WERI-Rb-1 (cell line): Measurements from ENCODE around the gene TCAIM.

ENCODE experiments used
- DNase-seq: peaks from one replicate; pipeline ENCODE4 v3.0.0-alpha.2; 2020
- H3K27ac ChIP-seq: fragments of 250-450 bp; sonication (Bioruptor Pico); 2 replicates; pipeline ENCODE4 v1.5.1; 2020; ENCODE audit warnings: mild to moderate bottlenecking, moderate library complexity
- H3K27me3 ChIP-seq: fragments of 250-450 bp; sonication (Bioruptor Pico); 2 replicates; pipeline ENCODE4 v1.5.1; 2021; ENCODE audit warnings: mild to moderate bottlenecking, low read depth, moderate library complexity; ENCODE audit not compliant: insufficient read depth, severe bottlenecking
- H3K36me3 ChIP-seq: fragments of 250-450 bp; sonication (Bioruptor Pico); 2 replicates; pipeline ENCODE4 v1.5.1; 2020; ENCODE audit warnings: mild to moderate bottlenecking, moderate library complexity
- H3K4me3 ChIP-seq: 2 replicates; pipeline ENCODE4 v1.5.1; 2011; ENCODE audit warnings: low read depth, mild to moderate bottlenecking, control low read depth, low read length
- H3K9me3 ChIP-seq: fragments of 250-450 bp; sonication (Bioruptor Pico); 2 replicates; pipeline ENCODE4 v1.5.1; 2021; ENCODE audit warnings: mild to moderate bottlenecking, moderate library complexity; ENCODE audit not compliant: severe bottlenecking
- CTCF ChIP-seq: IDR thresholded peaks from 2 replicates; pipeline ENCODE4 v1.5.1; 2011; ENCODE audit warnings: low read depth, mild to moderate bottlenecking, control low read depth, inconsistent platforms, low read length

TCAIM gene

GRCh38 chr3:44365952-44366351 lies 27.4 kb downstream of the TCAIM start:
- no peaks in the 10 kb centered on the region for H3K27me3 ChIP-seq
- no peaks in the 10 kb centered on the region for H3K36me3 ChIP-seq
- H3K9me3 ChIP-seq, result no peaks in the 10 kb centered on the region
- H3K4me3 ChIP-seq, result no peak overlapping the region
- no peak for DNase-seq
- no peak for TF ChIP-seq CTCF
- H3K27ac ChIP-seq, result no peak overlapping the region

- no peaks in the 10 kb centered on the region for H3K36me3 ChIP-seq
- DNase-seq, result no peak
- H3K9me3 ChIP-seq, result no peaks in the 10 kb centered on the region
- H3K27me3 ChIP-seq, result no peaks in the 10 kb centered on the region
- no peak overlapping the region for H3K27ac ChIP-seq
- no peak overlapping the region for H3K4me3 ChIP-seq
- TF ChIP-seq CTCF, result no peak
Observed at GRCh38 chr3:44375450-44375849, 36.9 kb downstream of the TCAIM start.

DNA sequence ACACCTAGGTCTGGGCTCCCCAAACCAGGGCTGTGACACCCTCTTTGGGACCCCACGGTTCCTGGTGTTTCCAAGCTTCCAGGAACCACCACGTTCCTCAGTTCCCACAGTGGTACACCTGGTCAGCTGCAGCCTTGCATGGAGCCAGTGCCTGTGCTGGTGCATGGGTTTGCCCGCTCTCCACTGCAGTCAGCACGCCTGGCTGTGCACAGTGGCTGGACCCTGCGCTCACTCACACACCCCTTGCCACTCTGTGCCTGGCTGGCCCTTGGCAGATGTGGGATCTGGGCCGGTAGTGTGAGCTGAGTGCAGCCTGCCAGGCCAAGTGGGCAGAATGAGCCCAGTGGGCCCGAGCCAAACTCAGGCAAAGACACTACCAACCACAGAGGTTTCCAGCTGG lies 48.8 kb downstream of the TCAIM start:
- Histone ChIP-seq H3K36me3 (no peaks in the 10 kb centered on the region), H3K27me3 (no peaks in the 10 kb centered on the region), H3K9me3 (no peaks in the 10 kb centered on the region), H3K4me3 (no peak overlapping the region), H3K27ac (no peak overlapping the region)
- DNase-seq, result no peak
- no peak for TF ChIP-seq CTCF

GRCh38 chr3:44392489-44392888 lies 53.9 kb downstream of the TCAIM start:
- Histone ChIP-seq H3K27me3 (no peaks in the 10 kb centered on the region), H3K4me3 (no peak overlapping the region), H3K36me3 (no peaks in the 10 kb centered on the region), H3K27ac (no peak overlapping the region), H3K9me3 (no peaks in the 10 kb centered on the region)
- no peak for DNase-seq
- no peak for TF ChIP-seq CTCF

GRCh38 chr3:44395714-44396113 lies 57.1 kb downstream of the TCAIM start:
- TF ChIP-seq CTCF, result no peak
- Histone ChIP-seq H3K9me3 (no peaks in the 10 kb centered on the region), H3K27me3 (no peaks in the 10 kb centered on the region), H3K4me3 (no peak overlapping the region), H3K27ac (no peak overlapping the region), H3K36me3 (no peaks in the 10 kb centered on the region)
- no peak for DNase-seq
